Suprapubic skin (tissue), 4 donors: ENCODE results near the gene MAP2K4. TPM values are rescaled to one million over a fixed set of nuclear protein-coding genes. Genes with fewer than 3 reads are reported as not detected.

Experiments
- DNase-seq, 2 donors: peaks; one replicate each; pipeline ENCODE4 v3.0.0-alpha.2; 2019; ENCODE audit warnings: low spot score in 2 of 2
- H3K27ac ChIP-seq: fragments of 200-600 bp; sonication (generic); one replicate; pipeline ENCODE4 v1.5.1; 2019
- H3K27me3 ChIP-seq: fragments of 200-600 bp; sonication (generic); one replicate; pipeline ENCODE4 v1.5.1; 2019
- H3K36me3 ChIP-seq: fragments of 200-600 bp; sonication (generic); one replicate; pipeline ENCODE4 v1.5.1; 2019
- H3K4me1 ChIP-seq: fragments of 200-600 bp; sonication (generic); one replicate; pipeline ENCODE4 v1.5.1; 2019
- H3K4me3 ChIP-seq: fragments of 200-600 bp; sonication (generic); one replicate; pipeline ENCODE4 v1.5.1; 2019; ENCODE audit warnings: mild to moderate bottlenecking
- H3K9me3 ChIP-seq: fragments of 200-600 bp; sonication (generic); one replicate; pipeline ENCODE4 v1.5.1; 2019
- CTCF ChIP-seq, 2 donors: fragments of 200-600 bp in 1 of 2; fragments of 450-650 bp in 1 of 2; sonication (generic) in 1 of 2; IDR thresholded peaks; one replicate each; pipeline ENCODE4 v1.5.1; 2016 to 2019; ENCODE audit warnings: antibody characterized with exemption in 2 of 2, mild to moderate bottlenecking in 1 of 2, moderate library complexity in 1 of 2
- EP300 ChIP-seq: sonication (generic); formaldehyde crosslinking; IDR thresholded peaks from one replicate; pipeline ENCODE4 v1.6.1; 2017; ENCODE audit warnings: antibody characterized with exemption
- POLR2A ChIP-seq, 2 donors: fragments of 450-650 bp; IDR thresholded peaks; one replicate each; pipeline ENCODE4 v1.6.1; 2017; ENCODE audit warnings: antibody characterized with exemption in 2 of 2, mild to moderate bottlenecking in 2 of 2, moderate library complexity in 2 of 2
- POLR2AphosphoS5 ChIP-seq, 3 donors: sonication (generic); formaldehyde crosslinking; IDR thresholded peaks; one replicate each; pipeline ENCODE4 v1.6.1; 2017; ENCODE audit warnings: antibody characterized with exemption in 3 of 3
- WGBS: methylation state at CpG from one replicate; pipeline ENCODE4 v1.1.5; 2018; 5-methylcytosine and 5-hydroxymethylcytosine counted together
- total RNA-seq, 4 donors: library from RNA; depleted of rRNA; stranded (reverse); fragments of >200 nt; gene quantifications; one replicate each; pipeline ENCODE4 v1.1.0, GENCODE V29; 2016

The MAP2K4 gene
- total RNA-seq, 4 donors from 2014 or later, result 29.3 to 35.7 (median 32.3) TPM

- Histone ChIP-seq H3K4me1 (peaks cover 52% of the 10 kb centered on the region), H3K27ac (no peak overlapping the region), H3K4me3 (peak overlapping the region; percentile 99), H3K36me3 (no peaks in the 10 kb centered on the region), H3K27me3 (no peaks in the 10 kb centered on the region), H3K9me3 (no peaks in the 10 kb centered on the region)
- no peak for TF ChIP-seq POLR2AphosphoS5 (IDR thresholded peaks at IDR 0.05)
- no peak for TF ChIP-seq EP300
- TF ChIP-seq POLR2A (IDR thresholded peaks at IDR 0.05), result no peak
- TF ChIP-seq CTCF (IDR thresholded peaks at IDR 0.05), result no peak
- DNase-seq, result no peak
- 59% methylated on average over 2 of the region's 2 CpGs for WGBS
Measured at GRCh38 chr17:12022310-12022709, 1.6 kb downstream of the MAP2K4 start.

GRCh38 chr17:12024327-12024726 is 3.6 kb downstream of the MAP2K4 start:
- DNase-seq, result no peak
- 28% methylated on average over 1 of the region's 1 CpG for WGBS
- H3K4me1 ChIP-seq, result peaks cover 64% of the 10 kb centered on the region

GRCh38 chr17:12027658-12028057 is 7.0 kb downstream of the MAP2K4 start:
- no peaks in the 10 kb centered on the region for H3K27me3 ChIP-seq
- H3K36me3 ChIP-seq, result no peaks in the 10 kb centered on the region
- no peak for DNase-seq
- TF ChIP-seq POLR2A (IDR thresholded peaks at IDR 0.05) (no peak), CTCF (IDR thresholded peaks at IDR 0.05) (no peak), EP300 (no peak), POLR2AphosphoS5 (IDR thresholded peaks at IDR 0.05) (no peak)
- no peaks in the 10 kb centered on the region for H3K9me3 ChIP-seq
- no peak overlapping the region for H3K4me3 ChIP-seq
- H3K27ac ChIP-seq, result no peak overlapping the region
- WGBS, result 59% methylated on average over 1 of the region's 1 CpG
- peaks cover 62% of the 10 kb centered on the region for H3K4me1 ChIP-seq

More at GRCh38 chr17:12024327-12024726, 3.6 kb downstream of the MAP2K4 start:
- Histone ChIP-seq H3K9me3 (no peaks in the 10 kb centered on the region), H3K36me3 (no peaks in the 10 kb centered on the region), H3K4me3 (no peak overlapping the region), H3K27me3 (no peaks in the 10 kb centered on the region), H3K27ac (no peak overlapping the region)
- TF ChIP-seq EP300, result no peak
- no peak for TF ChIP-seq POLR2AphosphoS5 (IDR thresholded peaks at IDR 0.05)
- no peak for TF ChIP-seq CTCF (IDR thresholded peaks at IDR 0.05)
- TF ChIP-seq POLR2A (IDR thresholded peaks at IDR 0.05), result no peak

- no peaks in the 10 kb centered on the region for H3K9me3 ChIP-seq
- H3K27me3 ChIP-seq, result no peaks in the 10 kb centered on the region
- DNase-seq, result no peak
- H3K4me1 ChIP-seq, result peaks cover 52% of the 10 kb centered on the region
- no peak for TF ChIP-seq POLR2AphosphoS5 (IDR thresholded peaks at IDR 0.05)
- no peak for TF ChIP-seq POLR2A (IDR thresholded peaks at IDR 0.05)
- TF ChIP-seq CTCF (IDR thresholded peaks at IDR 0.05), result no peak
- TF ChIP-seq EP300, result no peak
- no peak overlapping the region for H3K27ac ChIP-seq
- no peaks in the 10 kb centered on the region for H3K36me3 ChIP-seq
- H3K4me3 ChIP-seq, result no peak overlapping the region
- 93% methylated on average over 2 of the region's 2 CpGs for WGBS
Measured at GRCh38 chr17:12028611-12029010, 7.9 kb downstream of the MAP2K4 start.

GRCh38 chr17:12034538-12034937 is 13.9 kb downstream of the MAP2K4 start:
- WGBS, result 97% methylated on average over 4 of the region's 4 CpGs

GRCh38 chr17:12035673-12036072 is 15.0 kb downstream of the MAP2K4 start:
- 92% methylated on average over 1 of the region's 1 CpG for WGBS
- no peak overlapping the region for H3K4me3 ChIP-seq
- DNase-seq, result no peak
- peaks cover 30% of the 10 kb centered on the region for H3K4me1 ChIP-seq
- no peak for TF ChIP-seq POLR2AphosphoS5 (IDR thresholded peaks at IDR 0.05)
- no peak for TF ChIP-seq CTCF (IDR thresholded peaks at IDR 0.05)
- TF ChIP-seq POLR2A (IDR thresholded peaks at IDR 0.05), result no peak
- no peaks in the 10 kb centered on the region for H3K9me3 ChIP-seq
- H3K36me3 ChIP-seq, result peaks cover 5% of the 10 kb centered on the region
- no peaks in the 10 kb centered on the region for H3K27me3 ChIP-seq
- no peak overlapping the region for H3K27ac ChIP-seq

More at GRCh38 chr17:12034538-12034937, 13.9 kb downstream of the MAP2K4 start:
- H3K9me3 ChIP-seq, result no peaks in the 10 kb centered on the region
- TF ChIP-seq EP300, result no peak
- no peak for DNase-seq
- peaks cover 5% of the 10 kb centered on the region for H3K36me3 ChIP-seq
- no peaks in the 10 kb centered on the region for H3K27me3 ChIP-seq
- H3K27ac ChIP-seq, result no peak overlapping the region
- no peak overlapping the region for H3K4me3 ChIP-seq
- H3K4me1 ChIP-seq, result peaks cover 21% of the 10 kb centered on the region
